SK-N-MC (cell line): ENCODE results near the gene CDK2.

ENCODE experiments used
- EZH2 ChIP-seq: fragments of 200-600 bp; sonication (generic); IDR thresholded peaks from one replicate; pipeline ENCODE4 v1.6.1; 2017; ENCODE audit warnings: antibody characterized with exemption
- FOXP2 ChIP-seq: optimal IDR thresholded peaks from 2 replicates; pipeline ENCODE3; 2011; ENCODE audit warnings: mild to moderate bottlenecking, moderate library complexity; ENCODE audit not compliant: insufficient read depth; ENCODE audit errors: extremely low read length, control extremely low read depth
- POLR2AphosphoS5 ChIP-seq: IDR thresholded peaks from 2 replicates; pipeline ENCODE4 v1.6.1; 2012; ENCODE audit warnings: mild to moderate bottlenecking, low read depth, low read length, borderline replicate concordance

DNA sequence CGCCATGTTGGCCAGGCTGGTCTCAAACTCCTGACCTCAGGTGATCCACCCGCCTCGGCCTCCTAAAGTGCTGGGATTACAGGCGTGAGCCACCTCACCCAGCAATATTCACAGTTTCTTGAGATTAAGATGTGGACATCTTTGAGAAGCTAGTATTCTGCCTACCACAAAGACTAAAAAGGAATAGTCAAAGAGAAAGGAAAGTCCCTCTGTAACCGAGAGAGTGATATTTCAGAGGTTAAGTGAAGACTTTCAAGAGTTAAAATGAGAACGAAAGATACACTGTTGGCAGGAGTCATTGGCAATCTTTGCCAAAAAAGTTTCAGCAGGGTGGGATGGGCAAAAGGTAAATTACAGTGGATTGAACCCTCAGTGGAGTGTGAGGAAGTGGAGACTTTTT is 20.1 kb upstream of the CDK2 start:
- TF ChIP-seq EZH2, result no peak
- TF ChIP-seq POLR2AphosphoS5, result no peak
- TF ChIP-seq FOXP2, result no peak
